ENCODE data around the gene MTHFD1L.
A peak's percentile ranks its signal among the peaks of the same experiment; 100 is the strongest.
"Not testable (repeated sequence)": the region's sequence is repeated elsewhere in the genome, so short reads cannot be mapped to it uniquely, and the experiment has no call there.

MTHFD1L gene

DNA sequence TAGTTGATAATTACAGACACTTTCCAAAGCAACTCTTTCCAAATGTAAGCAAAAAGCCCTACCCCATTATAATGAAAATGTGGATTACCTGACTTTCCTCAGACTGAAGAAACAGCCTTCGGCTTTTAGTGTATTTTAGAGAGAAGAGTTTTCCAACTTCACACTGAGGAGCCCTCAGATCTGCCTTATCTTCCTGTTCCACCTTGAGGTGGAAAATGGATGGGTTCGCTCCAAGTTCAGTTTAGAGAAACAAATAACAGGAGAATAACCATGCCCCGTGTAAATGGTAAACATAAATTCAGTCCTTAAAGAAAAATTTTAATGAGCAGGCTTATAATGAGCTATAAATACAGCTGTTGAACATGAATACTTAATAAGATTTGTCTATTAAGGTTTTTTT, 21.1 kb upstream of the MTHFD1L start:
- Histone ChIP-seq H3K9me3 (ENCODE audit: control insufficient read depth in 1 of 2, low read length in 2 of 2) (no peaks in the 10 kb centered on the region), H3K4me3 (ENCODE audit: low read depth in 1 of 2, low read length in 2 of 2) (no peak overlapping the region), H3K27ac (ENCODE audit: low read length) (no peak overlapping the region), H3K4me1 (ENCODE audit: control insufficient read depth in 1 of 2, insufficient read depth in 2 of 2, low read length in 2 of 2) (no peaks in the 10 kb centered on the region), H3K36me3 (ENCODE audit: control insufficient read depth in 1 of 2, insufficient read depth in 2 of 2, low read length in 2 of 2) (peaks cover 0 to 22% of the 10 kb centered on the region in 2 donors), H3K27me3 (ENCODE audit: low read depth, low read length) (no peaks in the 10 kb centered on the region)

GRCh38 chr6:150846641-150847040, 18.9 kb upstream of the MTHFD1L start:
- Histone ChIP-seq H3K36me3 (ENCODE audit: control insufficient read depth in 1 of 2, insufficient read depth in 2 of 2, low read length in 2 of 2) (peaks cover 0 to 2% of the 10 kb centered on the region in 2 donors), H3K27ac (ENCODE audit: low read length) (no peak overlapping the region), H3K4me3 (ENCODE audit: low read depth in 1 of 2, low read length in 2 of 2) (no peak overlapping the region), H3K27me3 (ENCODE audit: low read depth, low read length) (no peaks in the 10 kb centered on the region), H3K9me3 (ENCODE audit: control insufficient read depth in 1 of 2, low read length in 2 of 2) (no peaks in the 10 kb centered on the region), H3K4me1 (ENCODE audit: control insufficient read depth in 1 of 2, insufficient read depth in 2 of 2, low read length in 2 of 2) (no peaks in the 10 kb centered on the region)

- no peaks in the 10 kb centered on the region for H3K36me3 ChIP-seq (ENCODE audit: control insufficient read depth in 1 of 2, insufficient read depth in 2 of 2, low read length in 2 of 2)
- H3K27me3 ChIP-seq (ENCODE audit: low read depth, low read length) = no peaks in the 10 kb centered on the region
- H3K9me3 ChIP-seq (ENCODE audit: control insufficient read depth in 1 of 2, low read length in 2 of 2) = no peaks in the 10 kb centered on the region
- no peak overlapping the region for H3K27ac ChIP-seq (ENCODE audit: low read length)
- no peaks in the 10 kb centered on the region for H3K4me1 ChIP-seq (ENCODE audit: control insufficient read depth in 1 of 2, insufficient read depth in 2 of 2, low read length in 2 of 2)
- no peak overlapping the region for H3K4me3 ChIP-seq (ENCODE audit: low read depth in 1 of 2, low read length in 2 of 2)
Measured at GRCh38 chr6:150848400-150848799, 17.1 kb upstream of the MTHFD1L start.

- not testable (repeated sequence) for H3K4me3 ChIP-seq (ENCODE audit: low read depth in 1 of 2, low read length in 2 of 2); H3K4me1 ChIP-seq (ENCODE audit: control insufficient read depth in 1 of 2, insufficient read depth in 2 of 2, low read length in 2 of 2); H3K9me3 ChIP-seq (ENCODE audit: control insufficient read depth in 1 of 2, low read length in 2 of 2)
Measured at GRCh38 chr6:150854392-150854791, 11.1 kb upstream of the MTHFD1L start.

DNA sequence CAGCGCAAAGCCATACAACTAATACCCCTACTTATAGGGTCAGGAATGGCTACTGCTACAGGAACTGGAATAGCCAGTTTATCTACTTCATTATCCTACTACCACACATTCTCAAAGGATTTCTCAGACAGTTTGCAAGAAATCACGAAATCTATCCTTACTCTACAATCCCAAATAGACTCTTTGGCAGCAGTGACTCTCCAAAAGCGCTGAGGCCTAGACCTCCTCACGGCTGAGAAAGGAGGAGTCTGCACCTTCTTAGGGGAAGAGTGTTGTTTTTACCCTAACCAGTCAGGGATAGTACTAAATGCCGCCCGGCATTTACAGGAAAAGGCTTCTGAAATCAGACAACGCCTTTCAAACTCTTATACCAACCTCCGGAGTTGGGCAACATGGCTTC, 10.3 kb upstream of the MTHFD1L start:
- not testable (repeated sequence) for H3K9me3 ChIP-seq (ENCODE audit: control insufficient read depth in 1 of 2, low read length in 2 of 2); H3K4me3 ChIP-seq (ENCODE audit: low read depth in 1 of 2, low read length in 2 of 2); H3K27ac ChIP-seq (ENCODE audit: low read length); H3K27me3 ChIP-seq (ENCODE audit: low read depth, low read length); H3K4me1 ChIP-seq (ENCODE audit: control insufficient read depth in 1 of 2, insufficient read depth in 2 of 2, low read length in 2 of 2)
- H3K36me3 ChIP-seq (ENCODE audit: control insufficient read depth in 1 of 2, insufficient read depth in 2 of 2, low read length in 2 of 2) = peaks cover 0 to 14% of the 10 kb centered on the region in 2 donors

More at GRCh38 chr6:150854392-150854791, 11.1 kb upstream of the MTHFD1L start:
- not testable (repeated sequence) for H3K27me3 ChIP-seq (ENCODE audit: low read depth, low read length); H3K27ac ChIP-seq (ENCODE audit: low read length)
- peaks cover 0 to 14% of the 10 kb centered on the region in 2 donors for H3K36me3 ChIP-seq (ENCODE audit: control insufficient read depth in 1 of 2, insufficient read depth in 2 of 2, low read length in 2 of 2)

DNA sequence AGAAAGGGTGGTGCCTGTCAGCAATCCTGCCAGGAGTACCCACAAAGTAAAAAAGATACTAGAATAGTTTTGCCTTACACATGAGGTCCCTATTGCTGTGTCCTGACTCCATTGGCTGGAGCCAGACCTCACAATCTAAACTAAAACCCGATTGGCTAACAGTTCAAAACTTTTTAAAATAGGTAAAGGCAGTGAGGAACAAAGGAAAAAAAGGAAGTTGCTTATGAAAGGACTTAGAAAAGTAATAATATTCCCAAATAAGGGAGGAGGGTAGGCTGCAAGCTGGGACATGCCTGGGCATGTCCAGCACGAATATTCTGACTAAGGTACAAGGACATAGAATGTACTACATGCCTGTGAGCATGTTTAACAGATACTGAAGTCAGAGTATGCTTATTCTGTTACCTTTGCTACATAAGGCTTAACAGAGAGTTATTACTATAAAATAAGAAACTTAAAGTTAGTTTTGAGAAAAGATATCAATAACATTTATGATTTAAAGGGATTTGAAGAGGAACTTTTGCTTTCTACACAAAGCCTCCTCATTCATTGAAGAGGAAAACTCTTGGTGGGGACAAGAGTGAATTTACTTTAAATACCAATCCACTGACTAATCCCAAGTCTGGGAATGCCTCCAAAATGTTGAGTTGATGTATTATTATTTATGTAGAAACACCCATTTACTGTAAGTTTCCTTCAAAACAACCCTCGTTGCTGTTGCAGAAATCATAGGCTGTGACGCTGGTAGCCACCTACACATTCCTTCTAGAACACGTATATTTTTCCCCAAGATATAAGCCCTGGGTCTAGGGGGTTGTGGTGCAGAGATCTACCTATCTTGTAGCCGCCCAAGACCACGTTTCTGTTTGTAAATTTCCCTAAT, 8.2 kb upstream of the MTHFD1L start:
- H3K4me3 ChIP-seq (ENCODE audit: low read depth in 1 of 2, low read length in 2 of 2) = peak overlapping the region in 1 of 2 donors; percentile 2
- H3K9me3 ChIP-seq (ENCODE audit: control insufficient read depth in 1 of 2, low read length in 2 of 2) = no peaks in the 10 kb centered on the region
- peaks cover 0 to 5% of the 10 kb centered on the region in 2 donors for H3K4me1 ChIP-seq (ENCODE audit: control insufficient read depth in 1 of 2, insufficient read depth in 2 of 2, low read length in 2 of 2)
- peaks cover 0 to 14% of the 10 kb centered on the region in 2 donors for H3K36me3 ChIP-seq (ENCODE audit: control insufficient read depth in 1 of 2, insufficient read depth in 2 of 2, low read length in 2 of 2)
- H3K27me3 ChIP-seq (ENCODE audit: low read depth, low read length) = no peaks in the 10 kb centered on the region
- H3K27ac ChIP-seq (ENCODE audit: low read length) = peak overlapping the region; percentile 93

DNA sequence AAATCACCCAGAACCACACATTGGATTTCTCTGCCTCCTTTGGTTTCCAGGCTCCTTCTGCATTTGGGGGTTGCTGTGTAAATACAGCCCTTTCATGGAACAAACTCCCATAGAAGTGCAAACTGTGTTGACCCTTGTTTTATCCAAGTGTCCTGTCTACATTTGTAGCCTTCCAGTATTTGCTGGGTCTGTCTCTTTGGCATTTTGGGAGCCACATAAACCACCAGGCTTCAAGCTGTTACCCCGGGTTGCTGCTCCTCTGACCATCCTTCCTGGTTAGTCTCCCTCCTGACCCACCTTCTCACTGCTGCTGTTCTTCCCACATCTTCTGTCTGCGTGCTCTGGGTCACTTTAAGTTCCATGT, 7.6 kb upstream of the MTHFD1L start:
- Histone ChIP-seq H3K4me3 (ENCODE audit: low read depth in 1 of 2, low read length in 2 of 2) (peak overlapping the region in 1 of 2 donors; percentile 2), H3K27me3 (ENCODE audit: low read depth, low read length) (no peaks in the 10 kb centered on the region), H3K27ac (ENCODE audit: low read length) (peak overlapping the region; percentile 93), H3K4me1 (ENCODE audit: control insufficient read depth in 1 of 2, insufficient read depth in 2 of 2, low read length in 2 of 2) (peaks cover 0 to 5% of the 10 kb centered on the region in 2 donors), H3K9me3 (ENCODE audit: control insufficient read depth in 1 of 2, low read length in 2 of 2) (no peaks in the 10 kb centered on the region), H3K36me3 (ENCODE audit: control insufficient read depth in 1 of 2, insufficient read depth in 2 of 2, low read length in 2 of 2) (peaks cover 0 to 14% of the 10 kb centered on the region in 2 donors)

GRCh38 chr6:150861448-150862168, 3.9 kb upstream of the MTHFD1L start:
- not testable (repeated sequence) for H3K4me3 ChIP-seq (ENCODE audit: low read depth in 1 of 2, low read length in 2 of 2); H3K27ac ChIP-seq (ENCODE audit: low read length); H3K9me3 ChIP-seq (ENCODE audit: control insufficient read depth in 1 of 2, low read length in 2 of 2); H3K4me1 ChIP-seq (ENCODE audit: control insufficient read depth in 1 of 2, insufficient read depth in 2 of 2, low read length in 2 of 2); H3K27me3 ChIP-seq (ENCODE audit: low read depth, low read length)
- peaks cover 0 to 19% of the 10 kb centered on the region in 2 donors for H3K36me3 ChIP-seq (ENCODE audit: control insufficient read depth in 1 of 2, insufficient read depth in 2 of 2, low read length in 2 of 2)

GRCh38 chr6:150863213-150863928, 2.1 kb upstream of the MTHFD1L start:
- Histone ChIP-seq H3K27me3 (ENCODE audit: low read depth, low read length) (no peaks in the 10 kb centered on the region), H3K27ac (ENCODE audit: low read length) (no peak overlapping the region), H3K9me3 (ENCODE audit: control insufficient read depth in 1 of 2, low read length in 2 of 2) (no peaks in the 10 kb centered on the region), H3K36me3 (ENCODE audit: control insufficient read depth in 1 of 2, insufficient read depth in 2 of 2, low read length in 2 of 2) (peaks cover 0 to 9% of the 10 kb centered on the region in 2 donors), H3K4me3 (ENCODE audit: low read depth in 1 of 2, low read length in 2 of 2) (no peak overlapping the region), H3K4me1 (ENCODE audit: control insufficient read depth in 1 of 2, insufficient read depth in 2 of 2, low read length in 2 of 2) (no peaks in the 10 kb centered on the region)

- no peaks in the 10 kb centered on the region for H3K4me1 ChIP-seq (ENCODE audit: control insufficient read depth in 1 of 2, insufficient read depth in 2 of 2, low read length in 2 of 2)
- peaks cover 0 to 9% of the 10 kb centered on the region in 2 donors for H3K36me3 ChIP-seq (ENCODE audit: control insufficient read depth in 1 of 2, insufficient read depth in 2 of 2, low read length in 2 of 2)
- H3K27ac ChIP-seq (ENCODE audit: low read length) = peak overlapping the region; percentile 92
- peak overlapping the region; percentile 64 to 76 for H3K4me3 ChIP-seq (ENCODE audit: low read depth in 1 of 2, low read length in 2 of 2)
- no peaks in the 10 kb centered on the region for H3K27me3 ChIP-seq (ENCODE audit: low read depth, low read length)
- H3K9me3 ChIP-seq (ENCODE audit: control insufficient read depth in 1 of 2, low read length in 2 of 2) = no peaks in the 10 kb centered on the region
Measured at GRCh38 chr6:150865043-150865405, 478 bp upstream of the MTHFD1L start.
